Left kidney (tissue), 8 donors: ENCODE results near the gene PMEL. TPM values are rescaled to one million over a fixed set of nuclear protein-coding genes. Genes with fewer than 3 reads are reported as not detected.
"Not testable (repeated sequence)": the region's sequence is repeated elsewhere in the genome, so short reads cannot be mapped to it uniquely, and the experiment has no call there.

Experiments used
- DNase-seq: peaks from one replicate; pipeline ENCODE4 v3.0.0-alpha.2; 2013
- long read RNA-seq, 8 donors: transcript quantifications; one replicate each; lab custom pipeline, GENCODE V29; 2026
- polyA plus RNA-seq: library from polyadenylated mRNA; unstranded; fragments of 120-200 nt; gene quantifications from one replicate; pipeline ENCODE4 v1.2.1, GENCODE V29; 2013; ENCODE audit not compliant: insufficient read length

Gene PMEL
- polyA plus RNA-seq = 3.9 TPM
- long read RNA-seq, donor 1 = 0 reads
- long read RNA-seq, donor 2, partial matches to known transcripts = 0 of 1 reads
- long read RNA-seq, donor 2, other reads (novel, unspliced or antisense) = 0 of 1 reads
- long read RNA-seq, donor 3, partial matches to known transcripts = 0 of 1 reads
- long read RNA-seq, donor 3, other reads (novel, unspliced or antisense) = 0 of 1 reads
- long read RNA-seq, donor 4 = 0 reads
- long read RNA-seq, donor 5 = 0 reads
- long read RNA-seq, donor 6, partial matches to known transcripts = 69 of 69 reads
- long read RNA-seq, donor 6, other reads (novel, unspliced or antisense) = 0 of 69 reads
- long read RNA-seq, donor 7 = 0 reads
- long read RNA-seq, donor 8, partial matches to known transcripts = 0 of 1 reads
- long read RNA-seq, donor 8, other reads (novel, unspliced or antisense) = 0 of 1 reads

DNA sequence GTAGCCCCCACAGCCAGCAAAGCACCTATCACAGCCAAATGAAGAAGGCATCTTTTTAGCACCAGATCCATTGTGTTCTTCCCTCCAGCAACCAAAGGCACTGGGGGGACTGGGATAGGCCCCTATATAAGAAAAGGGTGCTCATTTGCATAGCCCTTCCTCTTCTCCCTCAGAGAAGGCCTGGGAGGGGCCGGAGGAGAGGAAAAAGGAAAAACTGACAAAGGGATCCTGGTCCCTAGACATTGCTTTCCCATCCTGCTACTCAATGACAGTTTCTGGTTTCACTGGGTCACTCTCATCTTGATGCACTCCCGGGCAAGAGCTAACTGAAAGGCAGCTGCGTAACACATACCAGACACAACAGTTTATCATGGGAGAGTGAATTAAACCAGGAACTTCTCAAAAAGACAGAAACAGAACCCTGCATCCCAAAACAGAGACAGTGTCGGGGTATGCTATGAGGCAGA lies at the start of gene PMEL:
PMEL (minus strand) TSS at position 102 of the 467 bp plus-strand sequence; CDS start at position 71, 31 bp downstream.
- no peak for DNase-seq

DNA sequence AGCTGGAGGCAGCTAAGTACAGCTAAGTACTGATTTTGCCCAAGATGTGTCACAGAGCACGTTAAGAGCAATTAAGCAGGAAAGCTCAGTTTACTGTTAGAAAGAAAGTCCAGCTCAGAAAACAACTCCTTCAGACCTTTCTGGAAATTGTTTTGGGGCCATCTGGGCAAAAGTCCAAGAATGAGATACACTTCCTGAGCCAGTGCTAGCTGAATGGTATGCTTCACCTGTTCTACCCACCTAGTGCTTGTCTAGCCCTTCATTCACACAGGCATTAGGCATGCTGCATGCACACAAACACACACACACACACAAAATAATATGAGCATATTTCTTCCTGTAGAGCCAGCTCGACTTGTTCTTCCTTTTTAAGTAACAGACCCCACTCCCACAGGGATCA lies 48.4 kb upstream of the PMEL start:
- peak; percentile 73 for DNase-seq

DNA sequence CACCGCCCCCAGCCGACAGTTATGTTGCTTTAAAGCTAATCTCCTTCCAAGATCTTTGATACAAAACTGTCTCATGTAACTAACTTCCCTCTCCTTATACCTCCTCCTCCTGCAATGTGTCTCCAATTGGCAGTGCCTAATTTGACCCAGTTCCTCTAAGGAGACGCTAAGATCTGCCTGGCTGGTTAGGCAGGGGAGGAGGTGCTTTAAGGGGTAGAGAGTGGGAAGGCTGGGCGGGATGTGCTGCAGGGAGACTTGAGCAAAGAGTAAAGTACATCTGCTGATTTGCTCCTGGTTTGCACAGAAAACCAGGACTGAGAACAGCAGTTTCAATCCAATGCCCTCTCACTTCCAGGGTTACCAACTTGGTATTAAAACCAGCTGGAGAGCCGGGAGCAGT lies 47.6 kb upstream of the PMEL start:
- DNase-seq = no peak

DNA sequence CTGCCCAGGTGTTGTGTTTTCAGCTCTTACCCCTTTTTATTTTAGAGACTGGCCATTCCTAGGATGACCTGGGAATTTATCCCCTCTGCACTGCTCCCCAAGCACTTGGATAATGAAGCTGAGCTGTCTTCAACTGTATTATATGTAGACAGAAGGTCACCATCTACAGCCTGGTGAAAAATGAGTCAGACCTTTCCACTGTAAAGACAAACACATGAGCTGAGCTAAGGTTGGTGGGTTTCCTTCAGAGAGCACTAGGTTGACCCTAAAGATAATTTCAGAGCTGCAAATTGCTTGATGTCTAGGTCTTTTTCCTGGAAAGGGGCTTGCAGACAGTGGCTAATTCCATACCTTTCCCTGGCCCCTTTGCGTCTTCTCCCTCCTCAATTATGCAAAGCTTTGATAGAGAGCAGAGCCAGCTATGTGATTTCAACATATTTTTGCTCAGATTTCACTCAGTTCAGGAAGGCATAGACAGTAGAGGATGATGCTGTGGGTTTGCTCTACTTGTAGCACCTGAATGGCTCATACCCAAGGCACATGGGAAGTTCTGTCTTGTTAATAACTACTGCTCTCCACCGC lies 45.8 kb upstream of the PMEL start:
- no peak for DNase-seq

DNA sequence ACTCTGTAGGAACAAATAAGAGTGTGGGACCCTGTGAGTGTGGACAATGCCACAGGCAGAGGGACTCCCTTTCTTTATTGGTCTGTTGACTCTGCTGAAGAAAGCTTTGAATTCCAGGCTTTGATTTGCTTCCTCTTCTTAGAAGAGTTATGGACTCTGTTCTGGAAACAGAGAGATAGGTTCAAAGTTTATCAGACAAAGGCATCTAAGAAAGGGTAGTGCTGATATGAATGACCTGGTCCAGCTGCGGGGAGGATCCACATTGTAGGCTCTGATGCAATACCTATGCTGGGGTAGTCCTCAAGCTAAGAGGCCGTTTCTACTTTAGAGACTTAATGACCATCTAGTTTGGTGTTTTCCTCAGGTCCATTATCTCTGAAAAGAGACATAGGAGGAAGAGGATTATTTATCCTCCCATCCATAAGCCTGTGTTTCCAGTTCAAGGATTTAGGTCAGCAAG lies 44.3 kb upstream of the PMEL start:
- DNase-seq = no peak

DNA sequence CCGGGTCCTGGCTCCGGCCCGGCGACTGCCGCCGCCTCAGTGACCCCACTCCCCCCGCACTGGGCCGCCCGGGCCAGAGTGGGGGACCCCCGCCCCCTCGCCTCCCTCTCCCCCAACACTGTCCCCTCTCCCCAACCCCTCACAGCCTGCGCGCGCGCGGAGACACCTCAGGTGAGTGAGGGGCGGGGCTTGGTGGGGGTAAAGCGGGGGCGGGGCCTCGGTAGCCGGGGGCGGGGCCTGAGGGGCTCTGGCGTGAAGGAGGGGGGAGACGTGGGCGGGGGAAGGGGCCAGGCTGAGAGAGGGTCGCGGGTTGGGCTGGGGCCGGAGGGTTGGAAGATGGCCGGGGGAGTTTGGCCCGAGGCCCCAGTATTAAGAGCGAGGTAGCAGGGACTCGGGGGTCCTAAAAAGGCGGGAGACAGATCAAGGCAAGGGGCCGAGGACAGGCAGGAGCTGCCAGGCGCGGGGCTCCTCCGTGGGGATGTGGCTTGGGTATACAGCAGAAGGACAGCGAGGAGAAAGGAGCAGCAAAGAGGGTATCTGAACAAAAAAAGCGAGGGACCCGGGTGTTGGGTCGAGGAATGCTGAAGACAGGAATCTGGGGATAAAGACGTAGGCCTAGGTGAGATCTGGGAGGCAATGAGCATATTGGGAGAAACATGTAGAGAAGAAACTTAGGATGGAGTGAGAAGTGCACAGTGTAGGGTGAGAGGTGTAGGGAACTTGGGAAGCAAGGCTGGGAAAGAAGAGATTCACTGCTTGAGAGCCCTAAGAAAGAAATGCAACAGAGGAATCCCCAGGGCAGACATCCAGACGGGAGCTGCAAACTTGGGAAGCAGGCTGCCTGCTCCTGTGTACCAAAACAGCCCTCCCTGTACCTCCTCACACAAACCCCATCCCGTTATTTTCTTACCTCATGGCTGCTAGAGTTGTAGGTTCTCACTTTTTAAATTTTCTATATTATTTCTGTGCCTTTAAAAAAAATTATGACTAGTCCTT lies 42.0 kb upstream of the PMEL start:
- peak; percentile 71 for DNase-seq

DNA sequence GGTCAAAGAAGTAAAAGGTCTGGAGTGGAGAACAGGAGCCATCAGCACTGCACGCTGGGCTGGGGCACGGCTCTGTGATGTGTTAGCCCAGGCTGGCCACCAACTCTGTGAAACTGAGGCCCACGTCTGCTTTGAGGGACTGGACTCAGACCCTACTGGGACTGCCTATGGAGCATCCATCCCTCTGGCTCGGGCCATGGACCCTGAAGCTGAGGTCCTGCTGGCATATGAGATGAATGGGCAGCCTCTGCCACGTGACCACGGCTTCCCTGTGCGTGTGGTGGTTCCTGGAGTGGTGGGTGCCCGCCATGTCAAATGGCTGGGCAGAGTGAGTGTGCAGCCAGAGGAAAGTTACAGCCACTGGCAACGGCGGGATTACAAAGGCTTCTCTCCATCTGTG lies 38.4 kb upstream of the PMEL start:
- no peak for DNase-seq

DNA sequence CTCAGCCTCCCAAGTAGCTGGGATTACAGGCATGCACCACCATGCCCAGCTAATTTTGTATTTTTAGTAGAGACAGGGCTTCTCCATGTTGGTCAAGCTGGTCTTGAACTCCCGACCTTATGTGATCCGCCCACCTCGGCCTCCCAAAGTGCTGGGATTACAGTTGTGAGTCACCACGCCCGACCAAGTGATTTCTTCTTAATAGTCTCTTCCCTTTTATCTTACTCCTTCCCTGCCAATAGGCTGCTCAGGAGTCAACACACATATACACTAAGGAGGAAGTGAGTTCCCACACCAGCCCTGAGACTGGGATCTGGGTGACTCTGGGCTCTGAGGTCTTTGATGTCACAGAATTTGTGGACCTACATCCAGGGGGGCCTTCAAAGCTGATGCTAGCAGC lies 37.5 kb upstream of the PMEL start:
- not testable (repeated sequence) for DNase-seq

DNA sequence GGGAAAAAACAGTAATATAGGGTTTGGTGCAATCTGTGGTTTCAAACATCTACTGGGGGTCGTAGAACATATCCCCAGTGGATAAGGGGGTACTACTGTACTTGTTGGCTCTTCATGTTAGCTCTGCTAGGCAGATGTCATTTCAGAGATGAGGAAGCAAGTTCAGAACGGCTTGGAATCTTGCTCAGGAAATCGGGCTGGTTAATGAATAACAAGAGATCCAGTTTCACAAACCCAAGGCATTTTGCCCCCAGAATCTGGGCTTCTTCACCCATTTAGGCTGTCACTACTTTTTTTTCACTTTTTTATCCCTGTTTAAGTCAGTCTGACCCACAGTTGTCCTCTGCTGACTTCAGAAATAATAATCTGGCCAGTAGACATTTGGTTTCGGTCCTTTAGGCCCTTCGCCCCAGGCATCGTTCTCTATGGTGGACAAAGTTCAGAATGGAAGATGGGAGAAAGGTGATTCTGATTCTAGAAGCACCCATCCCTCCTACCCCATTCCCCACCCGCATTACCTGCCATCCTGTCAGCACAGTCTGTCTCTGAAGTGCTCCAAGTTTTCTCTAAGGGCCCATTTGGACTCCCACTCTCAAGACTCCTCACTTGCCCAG lies 35.8 kb upstream of the PMEL start:
- DNase-seq = no peak

DNA sequence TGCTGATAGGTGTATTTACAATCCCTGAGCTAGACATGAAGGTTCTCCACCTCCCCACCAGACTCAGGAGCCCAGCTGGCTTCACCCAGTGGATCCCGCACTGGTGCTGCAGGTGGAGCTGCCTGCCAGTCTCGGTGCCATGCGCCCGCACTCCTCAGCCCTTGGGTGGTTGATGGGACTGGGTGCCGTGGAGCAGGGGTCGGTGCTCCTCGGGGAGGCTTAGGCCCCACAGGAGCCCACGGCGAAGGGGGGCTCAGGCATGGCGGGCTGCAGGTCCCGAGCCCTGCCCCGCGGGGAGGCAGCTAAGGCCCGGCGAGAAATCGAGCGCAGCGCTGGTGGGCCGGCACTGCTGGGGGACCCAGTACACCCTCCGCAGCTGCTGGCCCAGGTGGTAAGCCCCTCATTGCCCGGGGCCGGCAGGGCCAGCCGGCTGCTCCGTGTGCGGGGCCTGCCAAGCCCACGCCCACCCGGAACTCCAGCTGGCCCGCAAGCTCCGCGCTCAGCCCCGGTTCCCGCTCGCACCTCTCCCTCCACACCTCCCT lies 34.2 kb upstream of the PMEL start:
- not testable (repeated sequence) for DNase-seq

DNA sequence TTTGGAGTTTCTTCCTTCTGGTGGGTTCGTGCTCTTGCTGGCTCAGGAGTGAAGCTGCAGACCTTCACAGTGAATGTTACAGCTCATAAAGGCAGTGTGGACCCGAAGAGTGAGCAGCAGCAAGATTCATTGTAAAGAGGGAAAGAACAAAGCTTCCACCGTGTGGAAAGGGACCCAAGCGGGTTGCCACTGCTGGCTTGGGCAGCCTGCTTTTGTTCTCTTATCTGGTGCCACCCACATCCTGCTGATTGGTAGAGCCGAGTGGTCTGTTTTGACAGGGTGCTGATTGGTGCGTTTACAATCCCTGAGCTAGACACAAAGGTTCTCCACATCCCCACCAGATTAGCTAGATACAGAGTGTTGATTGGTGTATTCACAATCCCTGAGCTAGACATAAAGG lies 33.7 kb upstream of the PMEL start:
- not testable (repeated sequence) for DNase-seq

DNA sequence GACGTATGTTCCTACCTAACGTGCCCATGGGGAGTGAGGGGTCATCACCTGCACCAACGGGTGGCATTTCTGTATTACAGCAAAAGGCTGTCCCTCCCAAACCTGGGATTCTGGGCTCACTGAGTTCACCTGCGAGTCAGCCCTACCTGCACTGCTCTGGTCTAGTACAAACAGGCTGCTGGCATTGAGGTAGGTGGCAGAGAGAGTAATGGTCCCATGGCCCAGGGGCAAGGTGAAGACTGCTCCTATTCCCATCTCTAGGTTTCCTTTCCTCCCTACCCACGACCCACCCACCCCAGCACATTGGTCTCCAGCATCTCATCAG lies 31.7 kb upstream of the PMEL start:
- no peak for DNase-seq

DNA sequence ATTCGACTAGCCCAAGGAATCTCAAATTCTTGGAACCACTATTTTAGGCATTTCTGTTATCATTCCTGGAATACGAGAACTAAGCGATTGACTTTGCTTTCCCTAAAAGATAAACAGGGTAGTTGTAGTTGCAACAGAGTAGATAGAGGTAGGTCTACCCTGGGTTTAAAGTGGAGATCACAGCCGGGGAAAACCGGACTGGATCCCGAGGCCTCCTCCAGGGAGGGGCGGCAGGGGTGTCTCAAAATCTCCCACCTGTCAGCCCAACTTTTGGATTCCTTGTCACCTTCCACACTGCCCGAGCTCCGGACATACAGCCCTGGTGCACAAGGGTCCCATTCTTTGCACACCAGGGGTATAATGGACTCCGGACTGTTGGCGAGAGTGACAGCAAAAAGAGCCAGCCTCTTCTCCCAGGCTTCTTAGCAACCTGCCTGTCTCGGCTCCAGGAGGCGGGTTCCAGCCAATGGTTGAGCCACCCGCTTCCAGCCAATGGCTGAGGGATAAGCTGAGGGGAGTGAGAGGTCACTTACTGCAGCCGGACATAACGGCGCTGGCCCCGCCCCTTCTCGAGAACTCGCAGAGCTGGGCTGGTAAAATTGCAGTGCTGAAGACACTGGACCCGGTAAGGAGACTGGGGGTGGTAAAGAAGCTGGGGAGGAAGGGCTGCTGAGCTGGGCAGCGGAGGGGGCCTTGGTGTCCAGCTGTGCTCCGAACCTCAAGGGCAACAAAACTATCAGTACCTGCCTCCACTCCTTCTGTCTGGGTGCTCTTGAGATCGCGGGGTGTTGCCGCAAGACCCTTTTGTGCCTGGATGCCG lies 31.1 kb upstream of the PMEL start, which contains the start of gene SUOX:
SUOX (plus strand) TSS at position 562 of the 820 bp plus-strand sequence. CDS start 4,946 bp downstream, outside the sequence.
- DNase-seq = peak; percentile 96

DNA sequence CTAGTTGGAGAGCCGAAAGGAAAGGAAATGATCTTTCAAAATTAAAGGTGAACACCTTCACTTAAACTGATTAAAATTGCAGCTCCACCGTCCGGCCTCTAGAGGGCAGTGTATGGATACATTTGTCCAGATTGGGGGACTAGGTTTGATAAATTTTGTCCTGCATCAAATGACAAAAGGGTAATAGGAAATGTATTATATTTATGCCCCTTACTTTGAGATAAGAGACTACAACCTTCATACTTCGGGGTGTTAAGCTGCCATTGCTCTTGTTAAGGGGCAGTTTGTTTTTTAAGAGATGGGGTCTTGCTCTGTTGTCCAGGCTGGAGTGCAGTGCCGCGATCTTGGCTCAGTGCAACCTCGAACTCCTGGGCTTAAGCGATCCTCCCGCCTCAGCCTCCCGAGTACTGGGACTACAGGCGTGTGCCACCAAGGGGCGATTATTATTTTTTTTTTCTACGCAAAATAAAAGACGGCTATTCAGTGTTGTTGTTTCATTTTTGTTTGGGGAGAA lies 30.4 kb upstream of the PMEL start:
- DNase-seq = peak; percentile 79

DNA sequence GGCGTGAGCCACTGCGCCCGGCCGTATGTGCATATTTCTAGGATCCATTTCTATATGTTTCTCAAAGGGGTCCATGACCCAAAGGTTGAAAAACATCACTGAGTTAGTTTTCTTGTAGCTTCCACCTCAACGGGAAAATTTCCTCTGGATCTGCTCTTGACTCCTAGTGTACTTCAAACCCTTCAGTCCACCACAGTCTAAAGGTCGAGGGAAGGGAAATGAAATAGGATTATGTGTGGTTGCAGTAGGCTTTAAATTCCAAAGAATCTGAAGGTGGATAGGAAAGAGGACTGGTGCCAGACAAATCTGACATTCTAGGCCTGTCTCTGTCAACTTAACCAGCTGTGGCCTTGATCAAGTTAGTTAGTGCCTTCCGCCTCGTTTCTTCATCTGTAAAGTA lies 29.5 kb upstream of the PMEL start:
- no peak for DNase-seq

DNA sequence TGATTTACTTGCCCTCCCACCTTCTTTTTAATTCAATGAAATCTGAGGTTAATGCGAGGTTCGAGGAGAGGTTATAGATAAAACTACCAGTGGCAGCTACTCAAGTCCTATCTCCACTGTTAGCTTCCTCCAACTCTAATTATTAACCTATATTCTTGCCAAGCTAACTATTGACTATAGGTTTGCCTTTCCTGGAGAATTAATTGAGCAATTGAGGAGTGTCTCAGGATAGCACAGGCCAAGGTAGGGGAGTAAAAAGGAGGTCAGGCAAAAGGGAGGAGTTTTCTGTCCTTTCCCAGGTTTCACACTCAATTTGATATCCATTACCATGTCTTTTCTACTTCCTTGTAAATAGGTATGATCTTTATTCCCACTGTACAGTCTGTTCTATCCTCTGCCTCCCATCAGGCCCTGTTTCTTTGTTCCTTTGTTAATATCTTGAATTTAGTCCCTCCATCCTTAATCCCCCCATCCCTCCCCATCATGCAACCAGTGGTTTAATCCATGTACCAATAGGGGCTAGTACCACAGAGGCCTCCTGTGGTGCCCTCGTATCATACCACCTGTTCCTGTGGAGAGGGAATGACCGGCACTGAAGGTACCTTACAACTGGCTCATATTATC lies 27.5 kb upstream of the PMEL start:
- no peak for DNase-seq

DNA sequence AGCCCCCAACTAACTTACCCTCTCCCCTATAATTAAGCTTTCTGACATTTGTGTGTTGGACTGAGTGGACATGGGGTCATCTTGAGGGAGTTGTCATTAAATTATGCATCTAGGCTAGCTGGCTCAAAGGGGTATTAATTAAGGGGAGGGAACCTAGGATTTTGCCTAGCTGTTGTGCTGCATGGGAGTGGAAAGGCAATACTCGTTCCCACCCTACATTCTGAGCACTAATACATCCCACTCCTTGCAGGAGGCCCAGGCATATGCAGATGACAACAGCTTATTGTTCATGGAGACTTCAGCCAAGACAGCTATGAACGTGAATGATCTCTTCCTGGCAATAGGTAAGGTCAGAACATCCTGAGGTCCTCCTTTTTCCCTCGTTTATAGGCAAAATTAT lies 25.3 kb upstream of the PMEL start:
- DNase-seq = no peak

DNA sequence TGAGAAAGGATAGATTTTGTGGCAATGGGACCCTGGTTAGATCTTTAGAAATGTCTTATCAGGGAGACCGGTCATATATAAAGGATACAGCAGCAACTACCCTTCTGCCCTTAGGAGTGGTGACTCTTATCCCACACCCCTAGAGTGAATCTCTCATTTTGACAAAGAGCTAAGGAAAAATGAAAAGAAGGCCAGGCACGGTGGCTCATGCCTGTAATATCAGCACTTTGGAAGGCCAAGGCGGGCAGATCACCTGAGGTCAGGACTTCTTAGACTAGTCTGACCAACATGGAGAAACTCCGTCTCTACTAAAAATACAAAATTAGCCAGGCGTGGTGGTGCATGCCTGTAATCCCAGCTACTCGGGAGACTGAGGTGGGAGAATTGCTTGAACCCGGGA lies 20.1 kb upstream of the PMEL start:
- DNase-seq = not testable (repeated sequence)

DNA sequence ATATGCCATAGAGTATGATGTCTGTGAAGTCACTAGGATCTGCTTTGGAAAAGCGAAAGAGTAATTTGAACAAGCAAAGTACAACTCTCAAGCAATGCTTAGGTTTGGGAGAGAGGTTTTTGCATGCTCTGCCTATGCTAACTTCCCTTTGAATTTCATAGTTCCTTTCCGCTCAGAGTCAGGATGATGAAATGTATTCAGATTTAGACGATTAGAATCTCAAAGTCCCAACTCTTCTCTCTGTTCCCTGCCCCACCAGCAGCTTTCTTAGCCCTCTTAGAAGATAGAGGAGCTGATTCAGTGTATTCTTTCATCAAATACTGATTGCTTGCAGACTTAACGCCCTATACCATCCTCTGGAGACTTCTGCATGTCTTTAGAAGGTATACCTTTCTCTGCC lies 19.5 kb upstream of the PMEL start:
- no peak for DNase-seq

DNA sequence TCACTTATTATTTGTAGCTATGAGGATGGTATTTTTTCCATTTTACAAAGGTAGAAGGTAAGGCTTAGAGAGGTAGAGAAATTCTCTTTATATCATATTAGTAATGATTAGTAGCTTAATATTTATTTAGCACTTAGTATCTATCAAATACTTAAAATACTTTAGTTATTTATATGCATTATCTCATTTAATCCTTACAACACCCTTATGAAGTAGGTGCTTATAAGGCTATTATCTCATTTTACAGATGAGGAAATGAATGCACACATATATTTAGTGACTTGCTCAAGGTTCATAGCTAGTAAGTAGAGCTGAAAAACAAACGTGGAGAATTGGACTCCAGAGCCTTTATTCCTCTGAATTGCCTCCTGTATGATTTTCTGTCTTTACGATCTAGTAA lies 19.0 kb upstream of the PMEL start:
- no peak for DNase-seq
